Stimulated activated CD4-positive, alpha-beta T cell treated with anti-CD3 and anti-CD28 coated beads, Interleukin-15, amount 100 ng/mL, for 24 hours (primary cell): ENCODE results near the gene EMC10.
"Not testable (repeated sequence)": the region's sequence is repeated elsewhere in the genome, so short reads cannot be mapped to it uniquely, and the experiment has no call there.

ENCODE experiments used
- DNase-seq: peaks from one replicate; pipeline ENCODE4 v3.0.0-alpha.2; 2020

Gene EMC10

GRCh38 chr19:50516964-50517703 lies 40.8 kb downstream of the EMC10 start:
- no peak for DNase-seq

GRCh38 chr19:50517704-50518075 lies 41.4 kb downstream of the EMC10 start:
- DNase-seq, result no peak

GRCh38 chr19:50518091-50519005 lies 42.0 kb downstream of the EMC10 start:
- DNase-seq, result peak; percentile 27

GRCh38 chr19:50519006-50519575 lies 42.8 kb downstream of the EMC10 start:
- no peak for DNase-seq

- no peak for DNase-seq
These were observed 44.6 kb downstream of the EMC10 start for GRCh38 chr19:50520822-50521465.

- no peak for DNase-seq
These were observed 46.6 kb downstream of the EMC10 start for GRCh38 chr19:50522881-50523280.

GRCh38 chr19:50528052-50528451 lies 51.7 kb downstream of the EMC10 start:
- not testable (repeated sequence) for DNase-seq

GRCh38 chr19:50531171-50531612 lies 54.9 kb downstream of the EMC10 start:
- no peak for DNase-seq

- no peak for DNase-seq
These were observed 56.6 kb downstream of the EMC10 start for GRCh38 chr19:50532952-50533351.

GRCh38 chr19:50534478-50534877 lies 58.2 kb downstream of the EMC10 start:
- no peak for DNase-seq

GRCh38 chr19:50535672-50536187 lies 59.4 kb downstream of the EMC10 start:
- no peak for DNase-seq

- no peak for DNase-seq
These were observed 60.5 kb downstream of the EMC10 start for GRCh38 chr19:50536662-50537305.

- DNase-seq, result no peak
These were observed 61.0 kb downstream of the EMC10 start for GRCh38 chr19:50537306-50537685.

GRCh38 chr19:50537769-50538230 lies 61.5 kb downstream of the EMC10 start:
- peak; percentile 84 for DNase-seq
